Neural cell (in vitro differentiated cells): ENCODE data around the gene ZMYND10. TPM values are rescaled to one million over a fixed set of nuclear protein-coding genes. Genes with fewer than 3 reads are reported as not detected.

Experiments
- H2AFZ ChIP-seq: fragments of 200-600, 300-800 bp; sonication (generic), shearing (Covaris generic); 2 replicates; pipeline ENCODE4 v1.6.0; 2014; ENCODE audit warnings: low read depth, mild to moderate bottlenecking, antibody characterized with exemption, low read length, moderate library complexity
- H3F3A ChIP-seq: fragments of 200-600 bp; shearing (Covaris generic); 2 replicates; pipeline ENCODE4 v1.6.1; 2016; ENCODE audit warnings: mild to moderate bottlenecking, moderate library complexity, mixed read lengths, antibody characterized with exemption, low read length; ENCODE audit not compliant: insufficient read depth, poor library complexity, severe bottlenecking
- H3K27ac ChIP-seq: fragments of 200-600, 300-800 bp; sonication (generic), shearing (Covaris generic); 2 replicates; pipeline ENCODE4 v1.5.1; 2014; ENCODE audit warnings: mild to moderate bottlenecking, low read length, moderate library complexity
- H3K27me3 ChIP-seq: fragments of 300-800, 200-600 bp; sonication (generic), shearing (Covaris generic); 2 replicates; pipeline ENCODE4 v1.6.0; 2014; ENCODE audit warnings: mild to moderate bottlenecking, low read depth, low read length, moderate library complexity; ENCODE audit not compliant: insufficient read depth
- H3K36me3 ChIP-seq: fragments of 300-800, 200-600 bp; sonication (generic), shearing (Covaris generic); 2 replicates; pipeline ENCODE4 v1.5.1; 2014; ENCODE audit warnings: mild to moderate bottlenecking, antibody characterized with exemption, low read length, moderate library complexity; ENCODE audit not compliant: insufficient read depth
- H3K4me2 ChIP-seq: fragments of 300-800, 200-600 bp; sonication (generic), shearing (Covaris generic); 2 replicates; pipeline ENCODE4 v1.6.0; 2014; ENCODE audit warnings: mild to moderate bottlenecking, low read length
- H3K4me3 ChIP-seq: fragments of 300-800, 200-600 bp; sonication (generic), shearing (Covaris generic); 2 replicates; pipeline ENCODE4 v1.5.1; 2014; ENCODE audit warnings: mild to moderate bottlenecking, low read length, moderate library complexity
- H3K79me2 ChIP-seq: fragments of 200-600 bp; shearing (Covaris generic); replicated peaks from 2 replicates; pipeline ENCODE4 v1.6.0; 2014; ENCODE audit warnings: mild to moderate bottlenecking, low read length, moderate library complexity; ENCODE audit not compliant: insufficient read depth
- H3K9ac ChIP-seq: fragments of 300-800, 200-600 bp; sonication (generic), shearing (Covaris generic); 2 replicates; pipeline ENCODE4 v1.6.1; 2016; ENCODE audit warnings: mild to moderate bottlenecking, low read length, mixed read lengths
- H3K9me2 ChIP-seq: fragments of 200-600 bp; shearing (Covaris generic); 2 replicates; pipeline ENCODE4 v1.6.1; 2016; ENCODE audit warnings: mild to moderate bottlenecking, low read length, mixed read lengths; ENCODE audit not compliant: insufficient read depth
- H3K9me3 ChIP-seq: fragments of 200-600, 300-800 bp; sonication (generic), shearing (Covaris generic); 2 replicates; pipeline ENCODE4 v1.6.1; 2016; ENCODE audit warnings: mild to moderate bottlenecking, mixed run types, low read length, moderate library complexity, mixed read lengths
- H4K20me1 ChIP-seq: fragments of 200-600 bp; shearing (Covaris generic); 2 replicates; pipeline ENCODE4 v1.6.1; 2016; ENCODE audit warnings: mild to moderate bottlenecking, mixed run types; ENCODE audit not compliant: insufficient read depth
- CTCF ChIP-seq: fragments of 450-650 bp; IDR thresholded peaks from 2 replicates; pipeline ENCODE4 v1.5.1; 2014; ENCODE audit warnings: antibody characterized with exemption, mild to moderate bottlenecking, moderate library complexity; ENCODE audit not compliant: poor library complexity, severe bottlenecking
- EP300 ChIP-seq: fragments of 450-650 bp; conservative IDR thresholded peaks from 2 replicates; pipeline ENCODE4 v1.6.1; 2014; ENCODE audit warnings: antibody characterized with exemption, mild to moderate bottlenecking, moderate library complexity; ENCODE audit not compliant: poor library complexity, severe bottlenecking
- EZH2 ChIP-seq: fragments of 200-600, 300-800 bp; shearing (Covaris generic), sonication (generic); IDR thresholded peaks from 2 replicates; pipeline ENCODE4 v1.6.1; 2014; ENCODE audit warnings: antibody characterized with exemption, low read length, borderline replicate concordance, mild to moderate bottlenecking; ENCODE audit not compliant: insufficient read depth, poor library complexity, severe bottlenecking
- MXI1 ChIP-seq: fragments of 450-650 bp; conservative IDR thresholded peaks from 2 replicates; pipeline ENCODE4 v1.6.1; 2014; ENCODE audit warnings: antibody characterized with exemption, mild to moderate bottlenecking; ENCODE audit not compliant: poor library complexity, severe bottlenecking
- POLR2AphosphoS5 ChIP-seq: IDR thresholded peaks from 2 replicates; pipeline ENCODE4 v1.6.1; 2012
- RAD21 ChIP-seq: fragments of 450-650 bp; conservative IDR thresholded peaks from 2 replicates; pipeline ENCODE4 v1.6.1; 2014; ENCODE audit warnings: antibody characterized with exemption, mild to moderate bottlenecking, moderate library complexity
- REST ChIP-seq: IDR thresholded peaks from 2 replicates; pipeline ENCODE4 v1.6.1; 2012; ENCODE audit warnings: borderline replicate concordance
- SMC3 ChIP-seq: fragments of 450-650 bp; conservative IDR thresholded peaks from 2 replicates; pipeline ENCODE4 v1.6.1; 2014; ENCODE audit warnings: antibody characterized with exemption, mild to moderate bottlenecking, moderate library complexity; ENCODE audit not compliant: poor library complexity
- TAF1 ChIP-seq: IDR thresholded peaks from 2 replicates; pipeline ENCODE4 v1.6.1; 2012; ENCODE audit warnings: low read depth
- polyA plus RNA-seq: library from polyadenylated mRNA; depleted of rRNA; stranded (reverse); fragments of >200 nt; gene quantifications from 2 replicates; pipeline ENCODE4 v1.2.3, GENCODE V29; 2014

Gene ZMYND10
- polyA plus RNA-seq, 1 donor from 2014 or later: 5.2 TPM

DNA sequence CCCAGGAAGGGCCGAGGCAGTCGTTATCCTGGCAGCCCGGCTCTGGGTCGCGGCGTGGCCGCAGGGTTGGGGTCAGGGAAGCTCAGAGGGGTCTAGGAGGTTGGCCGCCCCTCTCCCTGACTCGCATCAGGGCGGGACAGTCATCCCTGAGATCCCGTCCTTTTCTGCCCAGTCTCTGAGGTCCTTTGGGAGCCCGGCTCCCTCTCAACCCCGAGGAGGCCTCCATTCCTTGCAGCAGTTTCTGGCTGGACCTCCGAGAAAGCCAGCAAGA lies 23.5 kb downstream of the ZMYND10 start:
- peak overlapping the region; percentile 93 for H3K4me3 ChIP-seq
- peak overlapping the region; percentile 96 for H3K9ac ChIP-seq
- H3K36me3 ChIP-seq: no peaks in the 10 kb centered on the region
- no peak for TF ChIP-seq REST
- TF ChIP-seq EZH2: no peak
- TF ChIP-seq EP300: no peak
- TF ChIP-seq MXI1: no peak
- no peak for TF ChIP-seq RAD21
- TF ChIP-seq SMC3: no peak
- peaks cover 25% of the 10 kb centered on the region for H3K79me2 ChIP-seq
- no peaks in the 10 kb centered on the region for H4K20me1 ChIP-seq
- no peaks in the 10 kb centered on the region for H3F3A ChIP-seq
- no peaks in the 10 kb centered on the region for H3K27me3 ChIP-seq
- H3K27ac ChIP-seq: peak overlapping the region; percentile 94
- no peaks in the 10 kb centered on the region for H3K9me3 ChIP-seq
- H2AFZ ChIP-seq: peak overlapping the region; percentile 56
- no peaks in the 10 kb centered on the region for H3K9me2 ChIP-seq
- no peak overlapping the region for H3K4me2 ChIP-seq

GRCh38 chr3:50321336-50322114 lies 24.0 kb downstream of the ZMYND10 start:
- peak overlapping the region; percentile 93 for H3K4me3 ChIP-seq
- no peak overlapping the region for H3K4me2 ChIP-seq
- peak overlapping the region; percentile 85 for H2AFZ ChIP-seq
- no peaks in the 10 kb centered on the region for H3K9me3 ChIP-seq
- no peaks in the 10 kb centered on the region for H4K20me1 ChIP-seq
- no peak for TF ChIP-seq REST
- peak; percentile 64 for TF ChIP-seq CTCF
- TF ChIP-seq EZH2: no peak
- TF ChIP-seq SMC3: no peak
- no peak for TF ChIP-seq TAF1
- peak; percentile 83 for TF ChIP-seq POLR2AphosphoS5
- TF ChIP-seq MXI1: peak; percentile 81
- no peak for TF ChIP-seq RAD21
- TF ChIP-seq EP300: peak; percentile 24
- no peaks in the 10 kb centered on the region for H3K27me3 ChIP-seq
- peak overlapping the region; percentile 96 for H3K9ac ChIP-seq
- no peaks in the 10 kb centered on the region for H3F3A ChIP-seq
- no peaks in the 10 kb centered on the region for H3K9me2 ChIP-seq
- peaks cover 23% of the 10 kb centered on the region for H3K79me2 ChIP-seq
- H3K36me3 ChIP-seq: no peaks in the 10 kb centered on the region
- peak overlapping the region; percentile 94 for H3K27ac ChIP-seq
